Stimulated activated CD4-positive, alpha-beta T cell treated with anti-CD3 and anti-CD28 coated beads, Interleukin-4, amount 100 ng/mL, for 48 hours (primary cell): ENCODE data around the gene CDX1.
A peak's percentile ranks its signal among the peaks of the same experiment; 100 is the strongest.

ENCODE experiments used
- DNase-seq, 2 donors: peaks; one replicate each; pipeline ENCODE4 v3.0.0-alpha.2; 2020; ENCODE audit warnings: low read depth in 2 of 2

Gene CDX1

GRCh38 chr5:150166650-150167511, at the start of gene CDX1:
TSS of gene CDX1 (plus strand) at chr5:150166778. CDS start at chr5:150166877, 99 bp downstream.
- DNase-seq: no peak

DNA sequence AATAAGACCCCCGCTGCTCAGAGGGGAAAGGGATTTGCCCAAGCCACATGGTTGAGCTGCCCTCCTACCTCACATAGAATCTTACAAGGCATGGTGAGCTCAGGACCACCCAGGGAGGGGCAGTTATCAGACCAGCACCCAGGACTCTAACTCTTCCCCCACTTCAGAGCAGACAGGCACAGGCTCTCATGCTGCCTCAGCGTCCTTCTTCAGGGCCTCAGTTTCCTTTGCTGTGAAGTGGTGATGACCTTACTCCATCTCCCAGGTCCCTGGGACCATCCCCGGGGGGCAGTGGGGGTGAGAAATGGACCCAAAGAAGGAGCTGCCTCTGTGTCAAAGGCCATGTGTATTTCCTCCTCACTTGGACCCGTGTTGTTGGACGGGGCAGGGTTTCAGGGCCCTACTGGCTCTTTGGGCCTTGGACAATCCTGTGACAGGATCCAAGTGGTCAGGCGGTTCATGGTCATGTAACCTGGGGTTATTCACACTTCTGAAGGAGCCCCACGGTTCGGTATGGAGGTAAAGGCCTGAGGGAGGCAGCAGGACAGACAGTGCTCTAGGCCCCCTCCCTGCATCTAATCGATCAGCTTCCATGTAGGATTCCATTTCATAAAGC, 48.5 kb upstream of the CDX1 start:
- no peak for DNase-seq

DNA sequence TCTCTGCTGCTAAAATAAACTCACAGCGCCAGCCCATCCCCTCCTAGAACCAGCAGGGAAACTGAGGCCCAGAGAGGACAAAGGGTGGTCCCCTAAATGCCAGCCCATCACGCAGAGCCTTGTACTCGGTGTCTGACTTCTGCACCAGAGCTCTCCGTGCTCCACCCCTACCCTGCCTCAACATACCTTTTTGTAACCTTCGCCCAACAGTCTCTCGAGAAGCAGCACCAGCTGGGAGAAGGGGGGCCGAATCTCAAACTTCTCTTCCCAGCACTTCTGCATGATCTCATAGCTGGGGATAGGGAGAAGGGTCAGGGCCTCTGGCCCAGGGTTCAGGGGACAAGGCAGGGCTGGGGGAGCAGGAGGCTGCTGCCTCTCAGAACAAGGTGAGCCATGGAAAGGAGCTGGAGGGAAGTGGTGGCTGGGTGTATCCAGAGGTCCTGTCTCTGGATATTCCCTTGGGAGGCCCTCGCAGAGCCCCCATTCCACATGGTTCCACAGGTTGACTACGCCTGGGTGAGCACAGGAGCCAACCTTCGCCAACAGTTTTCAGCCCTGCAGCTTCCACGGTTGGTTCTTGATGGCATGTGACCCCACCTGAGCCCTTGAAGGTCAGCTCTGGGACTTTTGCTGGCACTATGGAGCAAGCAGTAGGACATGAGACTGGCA, 47.9 kb upstream of the CDX1 start:
- DNase-seq: no peak

GRCh38 chr5:150119421-150120061, 47.0 kb upstream of the CDX1 start:
- no peak for DNase-seq

GRCh38 chr5:150120062-150120441, 46.5 kb upstream of the CDX1 start:
- DNase-seq: no peak

DNA sequence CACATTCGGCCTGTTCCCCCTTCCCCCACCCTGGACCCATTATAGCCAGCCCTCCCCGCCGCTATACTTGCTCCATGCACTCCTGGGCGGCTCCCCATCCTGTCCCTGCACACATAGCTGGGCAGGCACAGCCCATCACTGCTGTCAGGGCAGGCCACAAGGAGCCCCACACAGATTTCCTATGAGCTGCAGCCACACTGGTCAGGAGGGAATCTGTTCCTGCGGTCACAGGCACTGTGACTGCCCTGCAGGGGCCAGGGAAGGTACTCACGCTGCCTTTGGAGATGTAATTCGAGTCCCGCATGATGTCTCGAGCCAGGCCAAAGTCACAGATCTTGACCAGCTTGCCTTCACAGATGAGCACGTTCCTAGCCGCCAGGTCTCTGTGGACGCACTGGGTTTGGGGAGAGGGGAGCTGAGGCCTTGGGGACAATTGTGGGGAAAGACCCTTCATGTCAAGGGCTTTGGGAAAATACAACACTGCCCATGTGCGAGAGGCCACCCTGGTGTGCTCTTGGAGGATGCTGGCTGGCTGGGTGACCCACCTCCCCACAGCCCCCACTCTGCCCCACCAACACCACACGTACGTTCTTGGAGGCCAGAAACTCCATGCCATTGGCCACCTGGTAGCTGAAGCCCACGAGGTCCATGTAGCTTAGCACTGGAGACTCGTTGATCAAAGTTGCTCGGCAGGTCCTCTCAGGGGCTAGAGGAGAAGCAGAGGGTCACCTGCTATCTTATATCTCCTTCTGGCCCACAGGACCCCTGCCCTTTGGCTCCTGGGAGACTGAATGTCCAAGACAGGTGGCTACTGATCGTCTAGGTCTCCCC, 45.7 kb upstream of the CDX1 start:
- DNase-seq: no peak

DNA sequence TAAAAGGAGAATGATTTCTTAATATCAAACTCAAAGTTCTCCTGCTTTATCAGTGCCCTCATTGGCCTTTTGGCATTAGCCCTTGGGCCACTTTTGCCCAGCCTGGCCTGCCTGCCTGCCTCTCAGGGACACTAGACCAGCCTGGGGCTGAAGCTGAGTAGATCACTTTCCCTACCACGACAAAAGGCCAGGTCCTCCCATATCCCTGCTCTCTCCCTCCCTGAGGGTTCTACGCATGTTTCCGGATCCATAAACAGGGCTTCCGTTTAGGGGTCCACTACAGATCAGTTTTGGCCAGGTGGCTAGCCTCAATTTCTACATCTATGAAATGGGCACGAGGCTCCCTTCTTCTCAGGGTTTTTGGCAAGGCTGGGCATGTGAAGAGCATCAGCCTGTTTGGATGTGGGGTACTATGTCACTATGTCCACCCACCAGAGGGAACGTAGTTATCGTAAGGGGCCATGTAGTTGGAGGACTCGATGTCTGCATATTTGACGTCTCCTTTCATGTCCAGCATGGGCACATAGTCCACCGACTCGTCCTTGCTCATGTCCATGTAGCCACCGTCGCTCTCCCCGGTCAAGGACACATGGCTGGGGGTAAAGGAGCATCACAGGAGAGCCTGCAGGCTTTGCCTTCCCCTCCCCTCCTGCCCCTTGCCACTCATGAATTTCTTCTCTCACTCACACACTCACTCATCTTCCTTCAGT, 45.0 kb upstream of the CDX1 start:
- DNase-seq: no peak

- DNase-seq: no peak
Observed at GRCh38 chr5:150122158-150122510, 44.4 kb upstream of the CDX1 start.

- no peak for DNase-seq
Observed at GRCh38 chr5:150122536-150123481, 43.8 kb upstream of the CDX1 start.

DNA sequence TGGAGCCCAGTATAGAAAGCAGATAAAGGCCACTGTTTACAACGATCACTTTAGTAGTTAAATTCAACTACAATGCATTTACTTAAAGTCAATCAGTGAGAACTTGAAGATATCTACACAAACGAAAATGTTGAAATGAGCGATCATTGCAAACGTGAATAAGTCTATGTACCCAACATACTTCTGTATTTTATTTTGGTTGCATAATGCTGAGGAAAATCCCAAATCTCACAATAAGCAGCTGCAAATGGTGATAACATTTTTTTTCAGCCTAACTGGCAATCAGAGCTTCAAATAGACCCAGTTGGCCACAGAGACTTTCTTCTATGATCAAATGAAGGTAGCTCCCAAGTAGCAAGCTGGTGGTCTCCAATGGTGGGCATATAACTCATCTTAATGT, 43.0 kb upstream of the CDX1 start:
- DNase-seq: no peak

DNA sequence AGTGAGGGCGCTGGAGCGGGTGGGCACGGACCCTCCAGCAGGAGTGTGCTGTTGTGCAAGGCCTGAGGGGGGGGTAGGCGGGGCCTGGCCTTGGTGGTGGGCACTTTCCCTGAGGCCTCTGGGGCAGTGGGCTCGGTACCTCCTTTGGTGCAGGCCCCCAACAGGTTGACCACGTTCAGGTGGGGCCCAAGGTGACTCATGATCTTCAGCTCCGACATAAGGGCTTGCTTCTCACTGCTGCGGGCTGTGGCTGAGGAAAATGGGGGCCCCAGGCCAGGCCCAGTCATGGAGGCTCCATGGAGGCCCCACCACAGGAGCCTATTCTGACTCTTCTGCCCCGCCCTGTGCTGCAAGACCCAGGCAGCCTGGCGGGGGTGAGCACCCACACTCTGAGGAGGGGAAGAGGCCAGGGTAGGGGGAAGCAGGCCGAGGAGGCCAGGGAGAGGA, 42.4 kb upstream of the CDX1 start:
- DNase-seq: no peak

DNA sequence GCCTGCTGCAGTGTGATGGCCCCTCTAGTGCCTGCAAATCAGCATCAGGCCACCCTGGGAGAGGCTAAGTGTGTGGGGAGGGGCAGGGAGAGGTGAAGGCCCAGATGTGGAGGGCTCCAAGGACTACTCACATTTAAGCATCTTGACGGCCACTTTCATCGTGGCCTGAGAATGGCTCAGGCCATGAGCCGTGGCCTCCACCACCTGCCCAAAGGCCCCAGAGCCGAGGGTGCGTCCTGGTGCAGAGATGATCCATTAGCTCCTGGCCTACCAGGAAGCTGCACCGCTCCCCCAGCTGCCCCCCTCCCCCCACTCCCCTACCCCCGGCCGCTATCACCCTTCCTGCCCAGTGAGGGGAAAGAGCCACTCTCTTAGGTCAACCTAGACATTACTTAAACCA, 42.0 kb upstream of the CDX1 start:
- no peak for DNase-seq

DNA sequence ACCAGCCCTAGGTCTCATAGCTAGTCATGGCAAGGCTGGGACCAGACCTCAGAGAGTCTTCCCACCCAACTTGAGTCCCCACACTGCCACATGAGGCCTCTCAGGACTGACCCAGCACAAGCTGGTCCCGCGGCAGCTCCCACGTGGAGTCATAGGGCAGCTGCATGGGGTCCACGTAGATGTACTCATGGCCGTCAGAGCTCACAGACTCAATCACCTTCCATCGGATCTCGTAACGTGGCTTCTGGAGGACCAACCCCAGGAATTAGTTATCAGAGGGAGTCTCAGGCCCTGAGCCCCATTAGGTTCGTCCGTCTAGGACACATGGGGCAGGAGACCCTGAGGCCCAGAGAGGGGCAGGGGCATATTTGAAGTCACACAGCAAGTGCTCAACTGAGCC, 41.2 kb upstream of the CDX1 start:
- no peak for DNase-seq

DNA sequence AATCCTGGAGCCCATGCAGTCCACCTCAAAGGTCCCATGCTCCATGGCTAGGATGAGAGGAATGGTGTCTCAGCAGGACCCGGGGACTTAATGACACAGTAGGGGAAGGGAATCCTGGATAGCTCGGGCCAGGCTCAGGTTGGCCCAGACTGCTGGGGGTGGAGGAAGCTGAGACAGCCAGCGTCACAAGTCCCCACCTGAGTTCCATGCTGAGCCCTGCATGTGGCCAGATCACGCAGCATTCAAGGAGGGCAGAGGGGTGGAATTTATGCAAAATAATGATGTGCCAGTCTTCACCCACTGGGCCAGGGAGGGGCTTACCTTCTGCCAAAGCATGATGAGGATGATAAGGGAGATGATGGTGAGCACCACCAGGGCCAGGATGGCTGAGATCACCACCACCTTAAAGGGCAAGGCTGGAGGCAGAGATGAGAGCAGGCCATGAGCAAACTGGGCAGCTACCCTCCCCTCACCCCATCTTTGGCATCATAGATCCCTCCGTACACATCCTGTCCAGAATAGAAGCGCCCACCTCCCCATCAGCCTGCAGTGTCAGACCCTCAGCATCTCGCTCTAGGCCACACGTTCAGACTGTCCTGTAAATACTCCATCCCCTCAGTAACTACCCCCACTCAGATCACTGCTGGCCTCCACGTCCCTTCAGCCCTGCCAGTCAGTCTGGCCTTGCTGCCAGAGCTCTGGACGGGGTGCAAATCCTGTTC, 40.2 kb upstream of the CDX1 start:
- DNase-seq: no peak

DNA sequence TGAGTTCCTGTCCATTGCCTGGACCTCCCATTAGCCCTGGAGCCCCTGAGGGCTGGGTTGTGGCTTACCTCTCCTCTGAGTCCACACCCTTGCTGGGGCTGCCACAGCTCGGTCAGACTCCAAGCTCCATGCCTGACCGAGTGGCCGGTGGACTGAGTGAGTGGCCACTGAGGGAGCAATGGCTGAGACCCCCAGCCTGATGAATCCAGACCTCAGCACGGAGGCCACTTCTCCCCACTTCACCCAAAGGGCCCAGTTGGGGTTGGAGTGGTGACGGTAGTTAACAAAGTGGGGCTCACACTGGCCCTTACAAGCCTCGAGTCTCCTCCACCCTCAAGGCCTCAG, 39.7 kb upstream of the CDX1 start:
- no peak for DNase-seq

DNA sequence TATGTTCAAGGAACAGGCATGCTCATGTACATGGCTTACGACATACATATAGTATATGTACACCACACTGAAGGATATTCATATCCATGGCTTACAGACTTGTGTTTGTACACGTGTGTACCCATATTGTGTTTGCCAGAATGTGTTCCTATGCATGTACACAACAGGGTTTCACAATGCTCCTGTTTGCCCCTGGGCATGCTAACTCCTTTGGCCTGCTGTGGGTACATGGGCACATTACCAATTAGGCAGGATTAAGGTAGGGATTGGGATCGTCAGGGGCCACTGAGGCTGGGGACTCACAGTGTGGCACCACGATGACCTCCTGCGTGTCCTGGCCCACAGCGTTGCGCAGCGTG, 37.1 kb upstream of the CDX1 start:
- DNase-seq: no peak

DNA sequence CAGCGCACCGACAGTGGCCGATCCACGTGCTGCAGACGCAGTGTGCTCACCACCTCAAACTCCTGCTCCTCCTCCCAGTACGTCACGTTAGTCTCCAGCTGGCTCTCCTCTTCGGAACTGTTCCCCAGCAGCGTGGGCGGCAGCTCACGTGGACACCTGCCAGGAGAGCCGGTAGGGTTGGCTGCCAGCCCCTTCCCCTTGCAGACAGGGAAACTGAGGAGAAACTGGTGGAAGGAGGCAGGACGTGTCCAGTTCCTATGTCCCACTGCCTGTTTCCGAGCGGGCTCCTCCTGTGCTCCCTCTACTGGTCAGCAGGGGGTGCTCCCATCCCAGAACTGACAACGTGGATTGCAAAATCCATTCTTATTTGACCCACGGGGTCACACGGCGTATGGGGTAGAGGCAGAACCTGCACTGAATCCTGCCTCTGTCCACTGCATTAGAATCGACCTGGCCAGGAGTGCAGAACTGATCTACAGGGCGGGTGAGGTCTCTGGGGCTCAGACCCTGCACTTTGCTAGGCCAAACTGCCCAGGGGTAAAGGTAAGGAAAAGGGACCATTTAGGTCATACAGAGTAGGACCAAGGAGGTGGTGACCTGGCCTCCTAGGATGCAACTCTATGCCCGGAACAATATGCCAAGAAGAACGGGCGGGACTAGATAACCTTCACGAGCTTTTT, 36.6 kb upstream of the CDX1 start:
- DNase-seq: peak; percentile 23 to 53

DNA sequence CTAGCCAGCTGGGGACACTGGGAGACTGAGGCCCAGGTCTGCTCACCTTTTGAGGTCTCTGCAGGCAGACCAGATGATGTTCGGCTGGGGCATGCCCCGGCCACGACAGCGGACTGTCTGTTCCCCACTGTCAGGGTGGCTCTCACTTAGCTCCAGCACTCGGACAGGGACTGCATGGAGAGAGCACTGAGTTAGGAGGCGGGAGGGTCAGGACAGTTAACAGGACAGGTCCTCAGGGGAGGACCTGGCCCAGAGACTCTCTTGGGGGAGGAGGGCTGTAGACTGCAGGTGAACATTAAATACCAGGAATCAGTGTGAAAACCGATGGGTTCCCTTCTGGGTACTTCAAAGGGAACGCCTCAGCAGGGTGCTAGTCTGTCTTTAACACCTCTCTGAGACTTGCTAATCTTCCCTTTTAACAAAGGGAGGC, 36.1 kb upstream of the CDX1 start:
- DNase-seq: no peak

DNA sequence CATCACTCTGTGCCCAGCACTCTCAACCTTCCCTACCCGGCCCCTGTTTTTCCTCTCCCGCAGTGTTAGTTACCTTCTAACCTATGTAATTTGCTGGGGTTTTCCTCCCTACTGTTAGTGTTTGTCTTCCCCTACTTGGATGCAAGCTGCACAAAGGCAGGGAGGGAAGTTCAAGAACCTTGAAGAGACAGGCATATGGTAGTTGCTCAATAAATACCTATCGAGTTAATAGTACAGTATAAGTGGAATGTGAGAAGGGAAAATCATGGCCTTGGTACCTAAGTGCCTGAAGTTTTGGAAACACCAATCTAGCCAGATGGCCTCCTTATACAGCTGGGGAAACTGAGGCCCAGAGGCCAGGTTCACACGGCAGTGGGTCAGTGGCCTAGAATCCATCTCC, 35.1 kb upstream of the CDX1 start:
- no peak for DNase-seq
